HEK293 (cell line): ENCODE measurements around the gene CC2D1A.
A peak's percentile ranks its signal among the peaks of the same experiment; 100 is the strongest.

ENCODE experiments used
- CTCF ChIA-PET: fragments of 350-600 bp; formaldehyde crosslinking; extraction: SDS; loops from one replicate; lab custom pipeline; 2021; ENCODE audit warnings: antibody characterized with exemption; lab: Yijun Ruan, JAX
- POLR2A ChIA-PET: fragments of 300-600 bp; formaldehyde crosslinking; extraction: SDS; loops from one replicate; lab custom pipeline; 2020; ENCODE audit warnings: antibody characterized with exemption, inconsistent platforms; lab: Yijun Ruan, JAX
- H3K27ac ChIP-seq: fragments of 200-500 bp; sonication (Bioruptor generic); 2 replicates; pipeline ENCODE4 v1.5.1; 2014; ENCODE audit warnings: low read depth, low read length, control low read depth, inconsistent platforms; ENCODE audit errors: extremely low read depth
- H3K36me3 ChIP-seq, 2 experiments: fragments of 200-500 bp in 1 of 2; sonication (Bioruptor generic) in 1 of 2; 1 replicate in 1 of 2; 2 replicates in 1 of 2; pipeline ENCODE4 v1.5.1; 2014 to 2017; ENCODE audit warnings: inconsistent platforms in 2 of 2, low read length in 2 of 2; ENCODE audit not compliant: control insufficient read depth in 2 of 2, insufficient read depth in 1 of 2
- H3K4me1 ChIP-seq: fragments of 200-500 bp; sonication (Bioruptor generic); 2 replicates; pipeline ENCODE4 v1.5.1; 2014; ENCODE audit warnings: mild to moderate bottlenecking, low read length, inconsistent platforms; ENCODE audit not compliant: control insufficient read depth, insufficient read depth
- H3K4me3 ChIP-seq: 2 replicates; pipeline ENCODE4 v1.5.1; 2011; ENCODE audit warnings: low read depth, mild to moderate bottlenecking, control low read depth, low read length, moderate library complexity
- H3K9me3 ChIP-seq: fragments of 200-500 bp; sonication (Bioruptor generic); 2 replicates; pipeline ENCODE4 v1.5.1; 2014; ENCODE audit warnings: low read depth, low read length, inconsistent platforms; ENCODE audit not compliant: control insufficient read depth, insufficient read depth
- BCL11A ChIP-seq: fragments of 450-650 bp; formaldehyde crosslinking; IDR thresholded peaks from 2 replicates; pipeline ENCODE4 v1.5.1; 2016; ENCODE audit warnings: low read depth, missing biosample characterization, missing genetic modification characterization
- BCL11B ChIP-seq: fragments of 450-650 bp; formaldehyde crosslinking; IDR thresholded peaks from 2 replicates; pipeline ENCODE4 v1.5.1; 2016; ENCODE audit warnings: low read depth, missing biosample characterization, missing genetic modification characterization
- TSHZ1 ChIP-seq: fragments of 450-650 bp; formaldehyde crosslinking; IDR thresholded peaks from 2 replicates; pipeline ENCODE4 v1.5.1; 2016; ENCODE audit warnings: missing biosample characterization, missing genetic modification characterization, borderline replicate concordance
- YY1 ChIP-seq: fragments of 450-650 bp; formaldehyde crosslinking; IDR thresholded peaks from 2 replicates; pipeline ENCODE4 v1.5.1; 2018; ENCODE audit warnings: missing biosample characterization, missing genetic modification characterization
- ZBTB1 ChIP-seq: fragments of 450-650 bp; formaldehyde crosslinking; IDR thresholded peaks from 2 replicates; pipeline ENCODE4 v1.5.1; 2016; ENCODE audit warnings: missing biosample characterization, missing genetic modification characterization
- ZNF114 ChIP-seq: fragments of 450-650 bp; formaldehyde crosslinking; IDR thresholded peaks from 2 replicates; pipeline ENCODE4 v1.5.0; 2017; ENCODE audit warnings: missing biosample characterization, missing genetic modification characterization
- ZNF133 ChIP-seq: fragments of 450-650 bp; formaldehyde crosslinking; IDR thresholded peaks from 2 replicates; pipeline ENCODE4 v1.5.1; 2016; ENCODE audit warnings: missing biosample characterization, missing genetic modification characterization
- ZNF341 ChIP-seq: fragments of 450-650 bp; formaldehyde crosslinking; IDR thresholded peaks from 2 replicates; pipeline ENCODE4; 2016; ENCODE audit warnings: low read depth, missing biosample characterization, missing genetic modification characterization
- ZNF549 ChIP-seq: fragments of 450-650 bp; IDR thresholded peaks from 2 replicates; pipeline ENCODE4 v1.5.1; 2018; ENCODE audit warnings: missing biosample characterization, missing genetic modification characterization, mild to moderate bottlenecking, inconsistent platforms, moderate library complexity
- TF ChIP-seq, protein P1 (sequence below): fragments of 450-650 bp; formaldehyde crosslinking; IDR thresholded peaks from 2 replicates; pipeline ENCODE4 v1.5.1; 2016; ENCODE audit warnings: missing biosample characterization, missing genetic modification characterization
- TF ChIP-seq, protein P2 (sequence below): fragments of 450-650 bp; formaldehyde crosslinking; IDR thresholded peaks from 2 replicates; pipeline ENCODE4 v1.5.1; 2016; ENCODE audit warnings: missing biosample characterization, missing genetic modification characterization

CC2D1A gene

DNA sequence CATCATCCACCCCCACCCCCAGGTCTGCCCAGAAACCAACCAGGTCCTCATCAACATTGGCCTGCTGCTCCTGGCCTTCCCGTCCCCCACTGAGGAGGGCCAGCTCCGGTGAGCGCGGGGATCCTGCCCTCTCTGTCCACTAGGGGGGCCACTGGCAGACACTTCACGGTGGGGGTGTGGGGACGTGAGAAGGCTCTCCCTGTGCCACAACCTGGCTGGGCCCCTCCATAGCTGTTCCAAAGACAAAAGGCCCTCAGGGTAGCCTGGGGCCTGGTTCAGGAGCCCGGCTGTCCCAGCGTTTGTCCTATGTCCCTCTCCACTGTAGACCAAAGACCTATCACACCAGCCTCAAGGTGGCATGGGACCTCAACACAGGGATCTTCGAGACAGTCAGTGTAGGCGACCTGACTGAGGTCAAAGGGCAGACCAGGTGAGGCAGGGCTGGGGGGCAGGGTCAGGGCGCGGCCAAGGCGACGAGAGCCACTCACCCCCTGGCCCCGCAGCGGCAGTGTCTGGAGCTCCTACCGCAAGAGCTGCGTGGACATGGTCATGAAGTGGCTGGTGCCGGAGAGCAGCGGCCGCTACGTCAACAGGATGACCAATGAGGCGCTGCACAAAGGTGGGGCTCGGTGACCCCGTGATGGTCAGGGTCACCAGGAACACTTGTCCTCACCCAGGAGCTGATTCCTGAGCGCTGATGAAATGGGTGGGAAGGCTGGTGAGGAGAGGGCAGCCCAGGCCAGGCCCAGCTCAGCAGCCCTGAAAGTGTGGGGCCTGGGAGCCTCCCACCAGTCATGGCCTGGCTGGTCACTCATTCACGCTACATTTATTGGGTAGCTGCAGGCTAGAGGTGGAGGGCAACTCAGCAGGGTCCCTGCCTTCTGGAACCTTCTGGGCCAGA, 54.2 kb downstream of the CC2D1A start:
- peaks cover 10 to 72% of the 10 kb centered on the region in 2 experiments for H3K36me3 ChIP-seq
- POLR2A ChIA-PET = interaction anchor here (0.5 to 1.3 kb wide), 2 partner anchors 71 to 633 kb away, joined by 3 to 5 read pairs; partner anchors contain the start of gene IL27RA

GRCh38 chr19:13960863-13961784, 55.1 kb downstream of the CC2D1A start:
- Histone ChIP-seq H3K4me3 (no peak overlapping the region), H3K27ac (no peak overlapping the region), H3K9me3 (no peaks in the 10 kb centered on the region)
- POLR2A ChIA-PET = interaction anchor here (0.5 to 0.8 kb wide), 2 partner anchors 9 to 634 kb away, joined by 3 to 5 read pairs; partner anchors contain the start of gene DCAF15
- no peak for TF ChIP-seq ZBTB1 (tag by site-specific recombination)
- TF ChIP-seq TSHZ1 (tag by site-specific recombination) = no peak
- TF ChIP-seq, all 188 proteins: peak for 0
- H3K4me1 ChIP-seq = peaks cover 3% of the 10 kb centered on the region; the same call in 1 of the 2 replicates
- peaks cover 10 to 71% of the 10 kb centered on the region in 2 experiments for H3K36me3 ChIP-seq
- CTCF ChIA-PET = interaction anchor here (0.7 kb wide), 1 partner anchor 99 kb away, joined by 3 read pairs; no protein-coding TSS in a partner anchor

More for the DNA sequence above, 54.2 kb downstream of the CC2D1A start:
- peaks cover 3% of the 10 kb centered on the region; the same call in 1 of the 2 replicates for H3K4me1 ChIP-seq
- no peaks in the 10 kb centered on the region for H3K9me3 ChIP-seq
- TF ChIP-seq ZNF133 (tag by site-specific recombination) (no peak), BCL11B (tag by site-specific recombination) (peak; percentile 86; the same call in 1 of the 2 replicates), BCL11A (tag by site-specific recombination) (peak; percentile 80; the same call in 1 of the 2 replicates), YY1 (tag by site-specific recombination) (no peak), ZNF341 (tag by site-specific recombination) (0 out of 2 replicates have a peak, but pooled peaks have one; percentile 35), ZNF114 (tag by site-specific recombination) (no peak), ZNF549 (tag by site-specific recombination) (no peak)
- TF ChIP-seq, protein P1, sequence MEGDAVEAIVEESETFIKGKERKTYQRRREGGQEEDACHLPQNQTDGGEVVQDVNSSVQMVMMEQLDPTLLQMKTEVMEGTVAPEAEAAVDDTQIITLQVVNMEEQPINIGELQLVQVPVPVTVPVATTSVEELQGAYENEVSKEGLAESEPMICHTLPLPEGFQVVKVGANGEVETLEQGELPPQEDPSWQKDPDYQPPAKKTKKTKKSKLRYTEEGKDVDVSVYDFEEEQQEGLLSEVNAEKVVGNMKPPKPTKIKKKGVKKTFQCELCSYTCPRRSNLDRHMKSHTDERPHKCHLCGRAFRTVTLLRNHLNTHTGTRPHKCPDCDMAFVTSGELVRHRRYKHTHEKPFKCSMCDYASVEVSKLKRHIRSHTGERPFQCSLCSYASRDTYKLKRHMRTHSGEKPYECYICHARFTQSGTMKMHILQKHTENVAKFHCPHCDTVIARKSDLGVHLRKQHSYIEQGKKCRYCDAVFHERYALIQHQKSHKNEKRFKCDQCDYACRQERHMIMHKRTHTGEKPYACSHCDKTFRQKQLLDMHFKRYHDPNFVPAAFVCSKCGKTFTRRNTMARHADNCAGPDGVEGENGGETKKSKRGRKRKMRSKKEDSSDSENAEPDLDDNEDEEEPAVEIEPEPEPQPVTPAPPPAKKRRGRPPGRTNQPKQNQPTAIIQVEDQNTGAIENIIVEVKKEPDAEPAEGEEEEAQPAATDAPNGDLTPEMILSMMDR (tag by site-specific recombination) = 0 out of 2 replicates have a peak, but pooled peaks have one; percentile 57
- TF ChIP-seq, protein P2, sequence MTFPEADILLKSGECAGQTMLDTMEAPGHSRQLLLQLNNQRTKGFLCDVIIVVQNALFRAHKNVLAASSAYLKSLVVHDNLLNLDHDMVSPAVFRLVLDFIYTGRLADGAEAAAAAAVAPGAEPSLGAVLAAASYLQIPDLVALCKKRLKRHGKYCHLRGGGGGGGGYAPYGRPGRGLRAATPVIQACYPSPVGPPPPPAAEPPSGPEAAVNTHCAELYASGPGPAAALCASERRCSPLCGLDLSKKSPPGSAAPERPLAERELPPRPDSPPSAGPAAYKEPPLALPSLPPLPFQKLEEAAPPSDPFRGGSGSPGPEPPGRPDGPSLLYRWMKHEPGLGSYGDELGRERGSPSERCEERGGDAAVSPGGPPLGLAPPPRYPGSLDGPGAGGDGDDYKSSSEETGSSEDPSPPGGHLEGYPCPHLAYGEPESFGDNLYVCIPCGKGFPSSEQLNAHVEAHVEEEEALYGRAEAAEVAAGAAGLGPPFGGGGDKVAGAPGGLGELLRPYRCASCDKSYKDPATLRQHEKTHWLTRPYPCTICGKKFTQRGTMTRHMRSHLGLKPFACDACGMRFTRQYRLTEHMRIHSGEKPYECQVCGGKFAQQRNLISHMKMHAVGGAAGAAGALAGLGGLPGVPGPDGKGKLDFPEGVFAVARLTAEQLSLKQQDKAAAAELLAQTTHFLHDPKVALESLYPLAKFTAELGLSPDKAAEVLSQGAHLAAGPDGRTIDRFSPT (tag by site-specific recombination) = 0 out of 2 replicates have a peak, but pooled peaks have one; percentile 7
- no peak overlapping the region for H3K27ac ChIP-seq
- CTCF ChIA-PET = interaction anchor here (0.6 to 0.7 kb wide), 2 partner anchors 44 to 100 kb away, joined by 3 read pairs; no protein-coding TSS in a partner anchor
- H3K4me3 ChIP-seq = no peak overlapping the region
